HL-60 (cell line): ENCODE measurements around the gene FRMPD2.

Experiments
- CTCF ChIP-seq: IDR thresholded peaks from one replicate; pipeline ENCODE4 v1.5.1; 2011; ENCODE audit warnings: low read length, control low read depth, inconsistent platforms; ENCODE audit not compliant: insufficient read depth
- GABPA ChIP-seq: IDR thresholded peaks from 2 replicates; pipeline ENCODE4 v1.6.1; 2012; ENCODE audit warnings: low read depth
- POLR2AphosphoS5 ChIP-seq: IDR thresholded peaks from 2 replicates; pipeline ENCODE4 v1.6.1; 2012; ENCODE audit warnings: low read depth
- REST ChIP-seq: IDR thresholded peaks from 2 replicates; pipeline ENCODE4 v1.6.1; 2012; ENCODE audit warnings: low read depth; ENCODE audit not compliant: insufficient replicate concordance
- SPI1 ChIP-seq: IDR thresholded peaks from 2 replicates; pipeline ENCODE4 v1.6.1; 2012; ENCODE audit warnings: low read depth, mild to moderate bottlenecking, borderline replicate concordance

GRCh38 chr10:48306870-48307710 lies 32.6 kb upstream of the FRMPD2 start:
- TF ChIP-seq CTCF (no peak), POLR2AphosphoS5 (peak; percentile 9; the same call in 1 of the 2 replicates), GABPA (no peak), SPI1 (no peak), REST (no peak)
